Neural progenitor cell (in vitro differentiated cells): ENCODE data around the gene MTIF2. TPM values are rescaled to one million over a fixed set of nuclear protein-coding genes. Genes with fewer than 3 reads are reported as not detected.
"Not testable (repeated sequence)": the region's sequence is repeated elsewhere in the genome, so short reads cannot be mapped to it uniquely, and the experiment has no call there.

Experiments
- DNase-seq: peaks from one replicate; pipeline ENCODE4 v3.0.0-alpha.2; 2016; ENCODE audit warnings: low spot score
- H2AFZ ChIP-seq: fragments of 200-600 bp; sonication (generic); replicated peaks from 2 replicates; pipeline ENCODE4 v1.6.1; 2016; ENCODE audit warnings: antibody characterized with exemption
- H3F3A ChIP-seq: fragments of 200-600 bp; sonication (generic); 2 replicates; pipeline ENCODE4 v1.6.1; 2016; ENCODE audit warnings: antibody characterized with exemption, low read depth
- H3K27ac ChIP-seq: fragments of 200-600 bp; sonication (generic); 2 replicates; pipeline ENCODE4 v1.5.1; 2016; ENCODE audit warnings: mild to moderate bottlenecking
- H3K27me3 ChIP-seq: fragments of 200-600 bp; sonication (generic); 2 replicates; pipeline ENCODE4 v1.6.1; 2016; ENCODE audit warnings: mild to moderate bottlenecking, moderate library complexity
- H3K36me3 ChIP-seq: fragments of 200-600 bp; sonication (generic); 2 replicates; pipeline ENCODE4 v1.5.1; 2016
- H3K4me1 ChIP-seq: fragments of 200-600 bp; sonication (generic); 2 replicates; pipeline ENCODE4 v1.6.1; 2016; ENCODE audit warnings: mixed run types
- H3K4me2 ChIP-seq: fragments of 200-600 bp; sonication (generic); 2 replicates; pipeline ENCODE4 v1.6.1; 2016
- H3K4me3 ChIP-seq: fragments of 200-600 bp; sonication (generic); 2 replicates; pipeline ENCODE4 v1.5.1; 2016
- H3K79me2 ChIP-seq: fragments of 200-600 bp; sonication (generic); 2 replicates; pipeline ENCODE4 v1.6.1; 2016; ENCODE audit warnings: low read depth
- H3K9ac ChIP-seq: fragments of 200-600 bp; sonication (generic); 2 replicates; pipeline ENCODE4 v1.6.1; 2016
- H3K9me3 ChIP-seq: fragments of 200-600 bp; sonication (generic); 2 replicates; pipeline ENCODE4 v1.5.1; 2016; ENCODE audit warnings: low read depth
- H4K20me1 ChIP-seq: fragments of 200-600 bp; sonication (generic); 2 replicates; pipeline ENCODE4 v1.6.1; 2016; ENCODE audit warnings: low read depth
- H3K27ac Mint-ChIP-seq: 3 replicates; pipeline ENCODE4 v1.8.0; 2021; ENCODE audit warnings: mixed read lengths
- H3K27me3 Mint-ChIP-seq: 2 replicates; pipeline ENCODE4 v1.8.0; 2022; ENCODE audit warnings: low read depth, mild to moderate bottlenecking, inconsistent platforms, moderate library complexity, mixed read lengths; ENCODE audit not compliant: insufficient read depth
- H3K36me3 Mint-ChIP-seq: 3 replicates; pipeline ENCODE4 v1.8.0; 2021; ENCODE audit warnings: mixed read lengths
- H3K4me1 Mint-ChIP-seq: 3 replicates; pipeline ENCODE4 v1.8.0; 2021; ENCODE audit warnings: mixed read lengths
- H3K4me3 Mint-ChIP-seq: 3 replicates; pipeline ENCODE4 v1.8.0; 2021; ENCODE audit warnings: mild to moderate bottlenecking, moderate library complexity, mixed read lengths
- H3K9me3 Mint-ChIP-seq: 3 replicates; pipeline ENCODE4 v1.8.0; 2020; ENCODE audit warnings: mixed read lengths
- EZH2 ChIP-seq: fragments of 200-600 bp; sonication (generic); IDR thresholded peaks from 2 replicates; pipeline ENCODE4 v1.6.1; 2017; ENCODE audit warnings: antibody characterized with exemption, mild to moderate bottlenecking, moderate library complexity
- EZH2phosphoT487 ChIP-seq: fragments of 200-600 bp; sonication (generic); IDR thresholded peaks from 2 replicates; pipeline ENCODE4 v1.6.1; 2017; ENCODE audit warnings: antibody characterized with exemption
- total RNA-seq: library from RNA; depleted of rRNA; stranded (reverse); fragments of >200 nt; gene quantifications from 2 replicates; pipeline ENCODE4 v1.2.3, GENCODE V29; 2015; ENCODE audit warnings: low replicate concordance
- TF ChIP-seq, protein P1 (sequence below): fragments of 200-600 bp; sonication (generic); IDR thresholded peaks from 2 replicates; pipeline ENCODE4 v1.5.1; 2017; ENCODE audit warnings: antibody characterized with exemption, mild to moderate bottlenecking

Gene MTIF2
- total RNA-seq, 1 donor from 2014 or later = 39.2 TPM

DNA sequence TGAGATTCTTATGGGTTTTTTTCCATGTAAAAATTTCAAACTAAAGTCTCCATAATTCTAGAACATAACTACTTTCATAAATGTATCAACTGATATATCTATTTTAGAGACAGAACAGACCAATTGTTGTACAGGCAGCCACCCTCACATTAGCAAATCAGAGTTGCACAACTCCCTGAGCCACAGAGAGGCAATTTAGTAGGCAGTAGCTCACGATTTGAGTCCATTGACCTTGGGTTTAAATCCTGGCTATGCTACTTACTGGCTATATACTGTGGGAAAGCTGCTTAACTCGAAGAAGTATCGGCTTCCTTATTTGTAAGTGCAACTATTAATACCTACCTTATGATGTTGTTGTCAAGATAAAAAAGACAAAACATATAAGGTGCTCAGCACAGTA is 16.2 kb downstream of the MTIF2 start:
- Mint-ChIP-seq H3K4me1 (no peaks in the 10 kb centered on the region), H3K27ac (no peak overlapping the region)
- H3K9me3 ChIP-seq = no peaks in the 10 kb centered on the region

DNA sequence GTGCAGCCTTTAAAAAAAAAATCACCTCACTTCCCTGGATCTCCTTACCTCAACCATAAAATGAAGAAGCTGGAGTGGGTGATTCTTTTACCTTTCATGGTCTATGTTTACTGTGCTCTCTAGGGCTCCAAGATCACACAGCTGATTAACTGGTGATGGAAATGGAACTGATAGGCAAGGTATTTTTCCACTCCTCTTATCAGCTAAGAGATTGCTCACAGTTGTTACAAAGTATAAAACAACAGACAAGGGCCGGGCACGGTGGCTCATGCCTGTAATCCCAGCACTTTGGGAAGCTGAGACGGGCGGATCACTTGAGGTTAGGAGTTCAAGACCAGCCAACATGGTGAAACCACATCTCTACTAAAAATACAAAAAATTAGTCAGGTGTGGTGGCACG is 22.0 kb downstream of the MTIF2 start:
- Mint-ChIP-seq H3K4me1 (no peaks in the 10 kb centered on the region), H3K4me3 (no peak overlapping the region), H3K36me3 (peaks cover 3% of the 10 kb centered on the region), H3K27me3 (peaks cover 2% of the 10 kb centered on the region), H3K27ac (no peak overlapping the region), H3K9me3 (no peaks in the 10 kb centered on the region)
- DNase-seq = no peak
- Histone ChIP-seq H3K9ac (peak overlapping the region; percentile 25), H3K27me3 (no peaks in the 10 kb centered on the region), H4K20me1 (no peaks in the 10 kb centered on the region), H3K4me3 (no peak overlapping the region), H3K79me2 (no peaks in the 10 kb centered on the region), H2AFZ (no peak overlapping the region), H3K27ac (no peak overlapping the region), H3K4me1 (no peaks in the 10 kb centered on the region), H3K36me3 (no peaks in the 10 kb centered on the region), H3F3A (no peaks in the 10 kb centered on the region), H3K4me2 (no peak overlapping the region), H3K9me3 (no peaks in the 10 kb centered on the region)
- TF ChIP-seq EZH2phosphoT487 = no peak
- no peak for TF ChIP-seq EZH2
- TF ChIP-seq, protein P1, sequence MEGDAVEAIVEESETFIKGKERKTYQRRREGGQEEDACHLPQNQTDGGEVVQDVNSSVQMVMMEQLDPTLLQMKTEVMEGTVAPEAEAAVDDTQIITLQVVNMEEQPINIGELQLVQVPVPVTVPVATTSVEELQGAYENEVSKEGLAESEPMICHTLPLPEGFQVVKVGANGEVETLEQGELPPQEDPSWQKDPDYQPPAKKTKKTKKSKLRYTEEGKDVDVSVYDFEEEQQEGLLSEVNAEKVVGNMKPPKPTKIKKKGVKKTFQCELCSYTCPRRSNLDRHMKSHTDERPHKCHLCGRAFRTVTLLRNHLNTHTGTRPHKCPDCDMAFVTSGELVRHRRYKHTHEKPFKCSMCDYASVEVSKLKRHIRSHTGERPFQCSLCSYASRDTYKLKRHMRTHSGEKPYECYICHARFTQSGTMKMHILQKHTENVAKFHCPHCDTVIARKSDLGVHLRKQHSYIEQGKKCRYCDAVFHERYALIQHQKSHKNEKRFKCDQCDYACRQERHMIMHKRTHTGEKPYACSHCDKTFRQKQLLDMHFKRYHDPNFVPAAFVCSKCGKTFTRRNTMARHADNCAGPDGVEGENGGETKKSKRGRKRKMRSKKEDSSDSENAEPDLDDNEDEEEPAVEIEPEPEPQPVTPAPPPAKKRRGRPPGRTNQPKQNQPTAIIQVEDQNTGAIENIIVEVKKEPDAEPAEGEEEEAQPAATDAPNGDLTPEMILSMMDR = no peak

More for the DNA sequence above, 16.2 kb downstream of the MTIF2 start:
- H3K4me3 ChIP-seq = no peak overlapping the region
- H3F3A ChIP-seq = no peaks in the 10 kb centered on the region
- no peak overlapping the region for H3K4me2 ChIP-seq
- no peaks in the 10 kb centered on the region for H4K20me1 ChIP-seq
- H3K36me3 ChIP-seq = peaks cover 8% of the 10 kb centered on the region
- H3K79me2 ChIP-seq = no peaks in the 10 kb centered on the region
- H3K27me3 Mint-ChIP-seq = no peaks in the 10 kb centered on the region
- no peak for DNase-seq
- H3K9me3 Mint-ChIP-seq = no peaks in the 10 kb centered on the region
- no peak for TF ChIP-seq EZH2phosphoT487
- no peak for TF ChIP-seq EZH2
- TF ChIP-seq, protein P1 = no peak
- H2AFZ ChIP-seq = no peak overlapping the region
- no peaks in the 10 kb centered on the region for H3K4me1 ChIP-seq
- peaks cover 4% of the 10 kb centered on the region for H3K36me3 Mint-ChIP-seq
- no peak overlapping the region for H3K4me3 Mint-ChIP-seq
- H3K27me3 ChIP-seq = no peaks in the 10 kb centered on the region
- no peak overlapping the region for H3K27ac ChIP-seq
- no peak overlapping the region for H3K9ac ChIP-seq

DNA sequence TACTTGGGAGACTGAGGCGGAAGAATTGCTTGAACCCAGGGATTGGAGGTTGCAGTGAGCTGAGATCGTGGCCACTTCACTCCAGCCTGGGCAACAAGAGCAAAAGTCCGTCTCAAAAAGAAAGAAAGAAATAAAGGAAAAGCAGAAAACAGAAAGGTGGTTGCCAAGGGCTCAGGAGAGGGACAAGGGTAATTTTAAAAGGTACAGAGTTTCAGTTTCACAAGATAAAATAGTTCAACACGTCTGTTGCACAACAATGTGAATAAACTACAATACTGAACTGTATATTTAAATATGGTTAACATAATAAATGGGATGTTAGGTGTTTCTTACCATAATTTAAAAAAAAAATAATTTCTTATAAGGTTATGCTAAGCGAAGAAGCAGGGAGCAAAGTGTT is 23.6 kb downstream of the MTIF2 start:
- H3K36me3 Mint-ChIP-seq = peaks cover 3% of the 10 kb centered on the region
- Histone ChIP-seq H3K9ac (no peak overlapping the region), H2AFZ (no peak overlapping the region), H3K79me2 (no peaks in the 10 kb centered on the region), H3K4me3 (no peak overlapping the region), H3K27ac (no peak overlapping the region), H3K27me3 (no peaks in the 10 kb centered on the region), H3F3A (no peaks in the 10 kb centered on the region), H4K20me1 (no peaks in the 10 kb centered on the region), H3K36me3 (no peaks in the 10 kb centered on the region), H3K4me1 (no peaks in the 10 kb centered on the region), H3K9me3 (no peaks in the 10 kb centered on the region), H3K4me2 (no peak overlapping the region)
- no peak for DNase-seq
- TF ChIP-seq EZH2phosphoT487 = no peak
- TF ChIP-seq, protein P1 = no peak
- no peak for TF ChIP-seq EZH2
- H3K27ac Mint-ChIP-seq = no peak overlapping the region
- H3K4me1 Mint-ChIP-seq = no peaks in the 10 kb centered on the region
- no peak overlapping the region for H3K4me3 Mint-ChIP-seq
- no peaks in the 10 kb centered on the region for H3K9me3 Mint-ChIP-seq
- H3K27me3 Mint-ChIP-seq = peaks cover 4% of the 10 kb centered on the region

DNA sequence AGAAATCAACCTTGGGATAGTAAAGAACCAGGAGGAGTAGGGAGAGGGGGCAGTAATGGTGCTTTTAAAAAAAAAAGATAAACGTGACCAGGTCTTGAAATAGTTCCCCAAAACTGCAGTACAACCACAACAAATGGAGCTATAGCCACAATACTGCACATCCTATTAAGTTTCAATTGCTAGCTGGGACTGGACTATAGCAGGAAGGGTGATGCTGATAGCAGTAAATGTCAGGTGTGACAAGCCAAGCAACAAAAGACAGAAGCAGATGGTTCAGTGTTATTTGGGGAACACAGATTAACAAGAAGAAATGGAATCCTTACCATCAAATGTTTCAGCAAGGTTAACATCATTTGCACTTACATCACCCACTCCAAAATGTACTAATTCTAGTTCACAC is 26.4 kb downstream of the MTIF2 start:
- no peak for TF ChIP-seq EZH2phosphoT487
- no peak for TF ChIP-seq EZH2
- TF ChIP-seq, protein P1 = no peak
- Mint-ChIP-seq H3K4me1 (no peaks in the 10 kb centered on the region), H3K36me3 (peaks cover 3% of the 10 kb centered on the region), H3K9me3 (no peaks in the 10 kb centered on the region), H3K27me3 (peaks cover 4% of the 10 kb centered on the region), H3K4me3 (no peak overlapping the region), H3K27ac (no peak overlapping the region)
- no peak for DNase-seq
- Histone ChIP-seq H4K20me1 (no peaks in the 10 kb centered on the region), H3K27ac (no peak overlapping the region), H3K27me3 (no peaks in the 10 kb centered on the region), H3K79me2 (no peaks in the 10 kb centered on the region), H3F3A (peaks cover 13% of the 10 kb centered on the region), H3K36me3 (no peaks in the 10 kb centered on the region), H3K9me3 (no peaks in the 10 kb centered on the region), H3K4me3 (no peak overlapping the region), H2AFZ (no peak overlapping the region), H3K4me2 (no peak overlapping the region), H3K4me1 (no peaks in the 10 kb centered on the region), H3K9ac (no peak overlapping the region)

DNA sequence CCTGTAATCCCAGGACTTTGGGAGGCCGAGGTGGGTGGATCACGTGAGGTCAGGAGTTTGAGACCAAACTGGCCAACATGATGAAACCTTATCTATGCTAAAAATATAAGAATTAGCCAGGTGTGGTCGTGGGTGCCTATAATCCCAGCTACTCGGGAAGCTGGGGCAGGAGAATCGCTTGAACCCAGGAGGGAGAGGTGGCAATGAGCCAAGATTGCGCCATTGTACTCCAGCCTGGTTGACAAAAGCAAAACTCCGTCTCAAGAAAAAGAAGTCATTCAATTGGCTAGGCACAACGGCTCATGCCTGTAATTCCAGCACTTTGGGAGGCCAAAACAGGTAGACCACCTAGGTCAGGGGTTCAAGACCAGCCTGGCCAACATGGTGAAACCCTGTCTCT is 27.4 kb downstream of the MTIF2 start:
- not testable (repeated sequence) for H3K4me1 ChIP-seq, H3K27ac ChIP-seq, H3K4me3 Mint-ChIP-seq, H3K27me3 ChIP-seq, H3K4me3 ChIP-seq, H3K27me3 Mint-ChIP-seq, DNase-seq, H3K4me1 Mint-ChIP-seq, H3K79me2 ChIP-seq, H3K36me3 Mint-ChIP-seq, H3K36me3 ChIP-seq, H3K4me2 ChIP-seq, H3K9ac ChIP-seq, H3K9me3 Mint-ChIP-seq, H4K20me1 ChIP-seq, H3K9me3 ChIP-seq, H3K27ac Mint-ChIP-seq, H2AFZ ChIP-seq
- peaks cover 21% of the 10 kb centered on the region for H3F3A ChIP-seq
